ENCODE results near the gene RTN4.

Gene RTN4

DNA sequence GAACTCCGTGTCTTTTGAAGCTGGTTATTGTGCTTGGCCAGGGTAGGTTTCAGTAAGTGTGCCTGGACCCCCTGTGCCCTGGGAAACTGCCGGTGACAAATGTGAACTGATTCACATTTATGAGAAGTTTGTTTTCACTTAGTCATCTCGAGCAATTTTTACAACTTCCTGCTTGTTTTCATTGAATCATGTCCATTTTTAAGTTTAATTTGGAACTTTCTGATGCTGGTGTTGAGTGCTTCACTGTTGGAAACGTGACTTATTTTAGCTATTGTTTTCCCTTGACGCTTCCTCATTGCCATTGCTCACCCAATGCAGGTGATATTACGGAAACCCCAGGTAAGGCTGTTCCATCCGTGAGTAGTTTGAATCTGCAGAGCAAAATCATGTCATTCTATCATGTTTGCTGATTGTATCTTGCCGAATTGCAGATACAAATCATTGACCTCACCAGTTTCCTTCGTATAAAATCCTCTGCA is 97.2 kb downstream of the RTN4 start:
- Histone ChIP-seq H3K4me3 (no peak overlapping the region), H3K27ac (no peak overlapping the region)
- no peak for DNase-seq (ENCODE audit: low spot score)
- TF ChIP-seq CTCF (IDR thresholded peaks at IDR 0.05) = no peak

- Histone ChIP-seq H3K4me3 (no peak overlapping the region), H3K27ac (no peak overlapping the region)
- no peak for TF ChIP-seq CTCF (IDR thresholded peaks at IDR 0.05)
- DNase-seq (ENCODE audit: low spot score) = no peak
Measured at GRCh38 chr2:54952425-54952824, 97.8 kb downstream of the RTN4 start.

DNA sequence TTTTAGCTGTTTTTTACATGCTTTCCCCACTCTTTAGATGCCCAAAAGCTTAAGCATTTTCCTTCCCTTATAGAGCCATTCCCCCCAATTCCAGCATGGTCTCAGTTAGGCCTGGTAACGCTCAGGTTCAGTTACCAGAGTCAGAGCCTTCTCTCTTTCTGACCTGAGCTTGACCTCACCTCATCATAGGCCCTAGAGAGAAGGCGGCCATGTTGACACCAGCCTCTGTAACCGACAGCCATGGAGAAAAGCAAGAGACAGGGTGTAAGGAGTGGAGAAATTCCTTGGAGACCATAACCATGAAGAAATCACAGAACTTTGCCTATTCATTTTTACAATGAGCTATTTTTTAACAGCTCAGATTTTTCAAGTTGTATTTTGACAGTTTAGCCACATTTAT is 99.4 kb downstream of the RTN4 start:
- no peak for DNase-seq (ENCODE audit: low spot score)
- Histone ChIP-seq H3K27ac (no peak overlapping the region), H3K4me3 (no peak overlapping the region)
- TF ChIP-seq CTCF (IDR thresholded peaks at IDR 0.05) = no peak

DNA sequence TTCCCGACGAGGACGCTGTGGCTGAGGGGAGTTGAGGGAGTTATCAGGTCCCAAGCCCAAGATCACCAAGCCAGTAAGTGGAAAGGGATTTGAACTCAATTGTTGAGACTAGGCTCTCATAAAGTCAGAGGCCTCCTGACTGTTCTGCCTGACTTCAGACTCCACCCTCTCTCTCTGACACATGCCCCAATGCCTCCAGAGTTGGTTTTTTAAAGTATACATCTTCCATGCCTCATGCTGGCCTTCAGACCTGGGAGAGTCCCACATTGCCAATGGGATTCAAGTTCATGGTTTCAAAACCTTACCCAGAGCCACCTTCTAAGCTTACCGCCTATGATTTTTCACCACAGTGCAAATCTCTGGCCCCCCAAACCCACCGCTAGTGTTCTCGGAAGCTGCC is 100.8 kb downstream of the RTN4 start:
- H3K4me3 ChIP-seq = no peak overlapping the region
- H3K27ac ChIP-seq = no peak overlapping the region
- TF ChIP-seq CTCF (IDR thresholded peaks at IDR 0.05) = no peak
- DNase-seq (ENCODE audit: low spot score) = no peak

- no peak overlapping the region for H3K27ac ChIP-seq
- TF ChIP-seq CTCF (IDR thresholded peaks at IDR 0.05) = no peak
- no peak overlapping the region for H3K4me3 ChIP-seq
- no peak for DNase-seq (ENCODE audit: low spot score)
Measured at GRCh38 chr2:54948120-54948519, 102.1 kb downstream of the RTN4 start.

DNA sequence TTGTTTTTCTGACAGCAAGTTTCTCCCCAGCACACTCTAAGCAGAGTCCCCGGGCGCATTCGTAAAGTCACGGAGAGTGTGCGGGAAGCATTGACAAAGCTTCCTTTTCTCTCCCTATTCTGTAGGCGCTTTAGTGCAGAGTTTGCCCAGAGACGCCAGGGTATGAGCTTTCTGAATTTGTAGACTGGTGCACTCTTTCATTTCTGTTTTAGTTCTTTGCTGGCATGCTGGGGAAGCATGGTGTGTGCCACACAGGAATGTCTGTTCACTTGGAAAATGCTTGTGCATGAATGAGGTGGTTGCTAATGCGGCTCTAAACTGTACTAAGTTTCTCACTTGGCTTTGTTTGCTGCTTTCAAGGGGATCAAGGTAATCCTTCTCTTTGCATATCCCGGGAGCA is 102.6 kb downstream of the RTN4 start:
- TF ChIP-seq CTCF (IDR thresholded peaks at IDR 0.05) = no peak
- Histone ChIP-seq H3K27ac (no peak overlapping the region), H3K4me3 (no peak overlapping the region)
- no peak for DNase-seq (ENCODE audit: low spot score)

DNA sequence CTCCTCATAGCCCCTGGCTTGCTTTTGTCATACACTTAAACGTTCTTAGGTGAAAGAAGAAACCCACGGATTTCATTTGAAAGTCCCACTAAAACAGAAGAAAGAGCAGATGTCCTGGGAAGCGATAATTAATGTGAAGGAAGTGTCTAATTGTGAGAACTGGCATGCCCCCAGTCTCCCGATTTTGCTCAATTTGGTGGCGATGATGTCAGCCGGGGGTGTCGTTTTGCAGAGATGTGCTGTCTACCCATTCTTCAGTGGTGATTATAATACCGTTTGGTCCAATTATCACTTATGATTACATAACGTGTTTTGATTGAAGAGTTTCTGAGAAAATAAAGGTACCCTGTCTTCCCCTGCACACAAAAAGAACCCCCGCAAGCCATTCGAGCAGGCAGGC is 103.1 kb downstream of the RTN4 start:
- H3K27ac ChIP-seq = no peak overlapping the region
- DNase-seq (ENCODE audit: low spot score) = no peak
- no peak overlapping the region for H3K4me3 ChIP-seq
- TF ChIP-seq CTCF (IDR thresholded peaks at IDR 0.05) = no peak

Measured in coronary artery (tissue), 2 donors.